Liver (tissue), 9 donors: Measurements from ENCODE around the gene PTPRQ. TPM values are rescaled to one million over a fixed set of nuclear protein-coding genes. Genes with fewer than 3 reads are reported as not detected.

Source experiments
- DNase-seq: peaks from one replicate; pipeline ENCODE4 v3.0.0-alpha.2; 2017; ENCODE audit warnings: low spot score
- H3K27ac ChIP-seq, 2 donors: one replicate each; pipeline ENCODE4 v1.7.0; 2013; ENCODE audit warnings: inconsistent platforms in 2 of 2, low read length in 2 of 2, control low read depth in 1 of 2, low read depth in 1 of 2, mild to moderate bottlenecking in 1 of 2
- H3K27me3 ChIP-seq, 4 donors: one replicate each; pipeline versions ENCODE4 v1.6.1 to v1.7.0; 2013; ENCODE audit warnings: low read length in 3 of 4, inconsistent platforms in 1 of 4, mild to moderate bottlenecking in 1 of 4, moderate library complexity in 1 of 4; ENCODE audit not compliant: control insufficient read depth in 4 of 4, insufficient read depth in 4 of 4
- H3K36me3 ChIP-seq, 4 donors: one replicate each; pipeline versions ENCODE4 v1.6.1 to v1.7.0; 2013; ENCODE audit warnings: low read length in 3 of 4, mild to moderate bottlenecking in 3 of 4, low read depth in 1 of 4, moderate library complexity in 1 of 4; ENCODE audit not compliant: control insufficient read depth in 4 of 4, insufficient read depth in 3 of 4
- H3K4me1 ChIP-seq, 4 donors: one replicate each; pipeline versions ENCODE4 v1.6.1 to v1.7.0; 2013; ENCODE audit warnings: low read length in 3 of 4, mild to moderate bottlenecking in 3 of 4, moderate library complexity in 1 of 4; ENCODE audit not compliant: control insufficient read depth in 4 of 4, insufficient read depth in 4 of 4
- H3K4me3 ChIP-seq, 3 donors: one replicate each; pipeline versions ENCODE4 v1.6.1 to v1.7.0; 2013; ENCODE audit warnings: low read length in 3 of 3, control low read depth in 1 of 3, low read depth in 1 of 3, mild to moderate bottlenecking in 1 of 3
- H3K9ac ChIP-seq, 2 donors: one replicate each; pipeline ENCODE4 v1.7.0; 2013; ENCODE audit warnings: low read length in 2 of 2, mild to moderate bottlenecking in 2 of 2, moderate library complexity in 2 of 2, control low read depth in 1 of 2, low read depth in 1 of 2
- H3K9me3 ChIP-seq, 4 donors: one replicate each; pipeline versions ENCODE4 v1.6.1 to v1.7.0; 2013; ENCODE audit warnings: low read length in 3 of 4; ENCODE audit not compliant: control insufficient read depth in 4 of 4
- CTCF ChIP-seq: fragments of 150-350 bp; IDR thresholded peaks from 2 replicates; pipeline ENCODE4 v1.5.1; 2017; ENCODE audit warnings: improper control_type of control experiment, low read depth, low read length; ENCODE audit not compliant: missing input control
- EGR1 ChIP-seq, 2 donors: IDR thresholded peaks; 2 replicates each; pipeline ENCODE4 v1.6.1; 2016 to 2018; ENCODE audit warnings: antibody characterized with exemption in 2 of 2, low read depth in 2 of 2
- FOXA1 ChIP-seq: IDR thresholded peaks from 2 replicates; pipeline ENCODE4 v1.6.1; 2016; ENCODE audit warnings: antibody characterized with exemption
- FOXA2 ChIP-seq: IDR thresholded peaks from 2 replicates; pipeline ENCODE4 v1.6.1; 2016; ENCODE audit warnings: antibody characterized with exemption
- GABPA ChIP-seq, 2 donors: IDR thresholded peaks in 1 of 2; conservative IDR thresholded peaks in 1 of 2; 2 replicates each; pipeline ENCODE4 v1.6.1; 2016; ENCODE audit warnings: antibody characterized with exemption in 2 of 2, mild to moderate bottlenecking in 1 of 2, moderate library complexity in 1 of 2
- HNF4A ChIP-seq, 2 donors: conservative IDR thresholded peaks; 2 replicates each; pipeline ENCODE4 v1.6.1; 2016; ENCODE audit warnings: antibody characterized with exemption in 2 of 2, mild to moderate bottlenecking in 2 of 2
- HNF4G ChIP-seq: IDR thresholded peaks from 2 replicates; pipeline ENCODE4 v1.6.1; 2016; ENCODE audit warnings: antibody characterized with exemption
- JUND ChIP-seq, 2 donors: IDR thresholded peaks; 2 replicates each; pipeline ENCODE4 v1.6.1; 2016; ENCODE audit warnings: antibody characterized with exemption in 2 of 2
- NR2F2 ChIP-seq: IDR thresholded peaks from 2 replicates; pipeline ENCODE4 v1.6.1; 2016; ENCODE audit warnings: antibody characterized with exemption
- RAD21 ChIP-seq, 2 donors: IDR thresholded peaks; 2 replicates each; pipeline ENCODE4 v1.6.1; 2016; ENCODE audit warnings: antibody characterized with exemption in 2 of 2, mild to moderate bottlenecking in 2 of 2
- REST ChIP-seq: IDR thresholded peaks from 2 replicates; pipeline ENCODE4 v1.6.1; 2016; ENCODE audit warnings: antibody characterized with exemption, mild to moderate bottlenecking
- RXRA ChIP-seq, 2 donors: IDR thresholded peaks; 2 replicates each; pipeline ENCODE4 v1.6.1; 2017 to 2018; ENCODE audit warnings: antibody characterized with exemption in 2 of 2, mild to moderate bottlenecking in 1 of 2
- SP1 ChIP-seq: IDR thresholded peaks from 2 replicates; pipeline ENCODE4 v1.6.1; 2018; ENCODE audit warnings: antibody characterized with exemption, mild to moderate bottlenecking
- TAF1 ChIP-seq: conservative IDR thresholded peaks from 2 replicates; pipeline ENCODE4 v1.6.1; 2016; ENCODE audit warnings: antibody characterized with exemption, mild to moderate bottlenecking
- WGBS: extraction: QIAGEN DNeasy Blood & Tissue Kit; methylation state at CpG from one replicate; pipeline ENCODE4 v1.1.7; 2013; 5-methylcytosine and 5-hydroxymethylcytosine counted together
- polyA plus RNA-seq, 2 donors: library from polyadenylated mRNA; stranded (reverse) in 1 of 2; unstranded in 1 of 2; fragments of 200-250 nt in 1 of 2; fragments of >200 nt in 1 of 2; fragmentation: Nextera tagmentation in 1 of 2; extraction: Ambion mirVana in 1 of 2; gene quantifications; one replicate each; pipeline versions ENCODE4 v1.2.1 to v1.2.3, GENCODE V29; 2013 to 2015
- total RNA-seq, 2 donors: library from RNA; depleted of rRNA; stranded (reverse); fragments of >200 nt; gene quantifications; one replicate each; pipeline ENCODE4 v1.2.3, GENCODE V29; 2014
- TF ChIP-seq, protein P1 (sequence below): IDR thresholded peaks from 2 replicates; pipeline ENCODE4 v1.6.1; 2016; ENCODE audit warnings: antibody characterized with exemption
- TF ChIP-seq, protein P2 (sequence below): IDR thresholded peaks from 2 replicates; pipeline ENCODE4 v1.6.1; 2016; ENCODE audit warnings: antibody characterized with exemption
- donor health status: healthy.
- donor health status: healthy.
- donor health status: healthy.
- donor health status: healthy.
- donor health status: healthy.

The PTPRQ gene
- total and polyA plus RNA-seq, 4 donors, result 0.02 to 0.08 (median 0.04) TPM

DNA sequence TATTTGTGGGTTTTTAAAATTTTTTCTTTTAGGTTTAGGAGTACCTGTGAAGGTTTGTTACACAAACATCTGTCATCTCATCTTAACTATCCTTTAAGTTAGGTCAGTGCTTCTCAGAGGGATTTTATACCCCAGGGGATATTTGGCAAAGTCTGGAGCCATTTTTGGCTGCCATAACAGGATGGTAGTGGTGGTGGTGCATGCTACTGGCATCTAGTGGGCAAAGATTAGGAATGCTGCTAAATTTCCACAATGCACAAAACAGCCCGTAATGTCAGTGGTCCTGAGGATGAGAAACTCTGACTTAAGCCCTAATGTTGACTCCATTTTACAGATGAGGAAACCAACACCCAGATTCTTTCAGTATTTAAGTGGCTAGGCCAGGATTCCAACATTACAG lies 178.2 kb downstream of the PTPRQ start:
- 89% methylated on average over 1 of the region's 1 CpG for WGBS
- TF ChIP-seq GABPA (IDR thresholded peaks at IDR 0.05 in 1 of 2, conservative IDR thresholded peaks at IDR 0.05 in 1 of 2), result no peak
- TF ChIP-seq REST, result no peak
- TF ChIP-seq, protein P1, sequence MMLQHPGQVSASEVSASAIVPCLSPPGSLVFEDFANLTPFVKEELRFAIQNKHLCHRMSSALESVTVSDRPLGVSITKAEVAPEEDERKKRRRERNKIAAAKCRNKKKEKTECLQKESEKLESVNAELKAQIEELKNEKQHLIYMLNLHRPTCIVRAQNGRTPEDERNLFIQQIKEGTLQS, result no peak
- TF ChIP-seq TAF1, result no peak
- TF ChIP-seq FOXA2, result no peak
- TF ChIP-seq JUND (IDR thresholded peaks at IDR 0.05), result no peak
- TF ChIP-seq FOXA1, result no peak
- no peak for TF ChIP-seq HNF4A (conservative IDR thresholded peaks at IDR 0.05)
- TF ChIP-seq HNF4G, result no peak
- no peak for TF ChIP-seq NR2F2
- no peak for TF ChIP-seq RAD21 (IDR thresholded peaks at IDR 0.05)
- no peak for TF ChIP-seq CTCF
- TF ChIP-seq RXRA (IDR thresholded peaks at IDR 0.05), result no peak

DNA sequence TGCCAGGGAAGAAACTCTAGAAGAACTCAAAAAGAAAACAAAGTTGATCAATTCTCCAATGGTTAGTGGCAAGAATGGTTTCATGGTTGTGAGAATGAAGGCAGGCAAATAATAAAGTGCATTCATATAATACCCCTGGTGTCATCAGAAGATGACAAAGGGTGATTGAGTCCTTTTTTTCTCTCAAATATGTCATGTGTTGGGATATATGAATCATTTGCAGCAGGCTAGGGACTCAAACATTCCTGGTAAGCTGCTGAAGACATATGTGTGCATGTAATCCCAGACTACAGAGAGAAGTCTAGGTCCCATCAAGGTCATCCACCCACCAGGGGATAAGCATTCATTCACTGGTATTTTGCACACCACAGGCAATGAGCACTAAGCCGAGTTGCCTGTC lies 181.0 kb downstream of the PTPRQ start:
- TF ChIP-seq, protein P1, result no peak
- TF ChIP-seq SP1, result no peak
- TF ChIP-seq REST, result no peak
- TF ChIP-seq, protein P2, sequence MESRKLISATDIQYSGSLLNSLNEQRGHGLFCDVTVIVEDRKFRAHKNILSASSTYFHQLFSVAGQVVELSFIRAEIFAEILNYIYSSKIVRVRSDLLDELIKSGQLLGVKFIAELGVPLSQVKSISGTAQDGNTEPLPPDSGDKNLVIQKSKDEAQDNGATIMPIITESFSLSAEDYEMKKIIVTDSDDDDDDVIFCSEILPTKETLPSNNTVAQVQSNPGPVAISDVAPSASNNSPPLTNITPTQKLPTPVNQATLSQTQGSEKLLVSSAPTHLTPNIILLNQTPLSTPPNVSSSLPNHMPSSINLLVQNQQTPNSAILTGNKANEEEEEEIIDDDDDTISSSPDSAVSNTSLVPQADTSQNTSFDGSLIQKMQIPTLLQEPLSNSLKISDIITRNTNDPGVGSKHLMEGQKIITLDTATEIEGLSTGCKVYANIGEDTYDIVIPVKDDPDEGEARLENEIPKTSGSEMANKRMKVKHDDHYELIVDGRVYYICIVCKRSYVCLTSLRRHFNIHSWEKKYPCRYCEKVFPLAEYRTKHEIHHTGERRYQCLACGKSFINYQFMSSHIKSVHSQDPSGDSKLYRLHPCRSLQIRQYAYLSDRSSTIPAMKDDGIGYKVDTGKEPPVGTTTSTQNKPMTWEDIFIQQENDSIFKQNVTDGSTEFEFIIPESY, result no peak
- TF ChIP-seq HNF4G, result no peak
- TF ChIP-seq CTCF, result no peak
- no peak for TF ChIP-seq HNF4A (conservative IDR thresholded peaks at IDR 0.05)
- no peak for TF ChIP-seq GABPA (IDR thresholded peaks at IDR 0.05 in 1 of 2, conservative IDR thresholded peaks at IDR 0.05 in 1 of 2)
- no peak for TF ChIP-seq FOXA2
- TF ChIP-seq EGR1 (IDR thresholded peaks at IDR 0.05; ENCODE audit: low read depth in 2 of 2), result no peak
- TF ChIP-seq FOXA1, result no peak

More for the DNA sequence above, 178.2 kb downstream of the PTPRQ start:
- Histone ChIP-seq H3K4me3 (no peak overlapping the region), H3K27ac (no peak overlapping the region), H3K4me1 (no peaks in the 10 kb centered on the region), H3K27me3 (no peaks in the 10 kb centered on the region), H3K9ac (no peak overlapping the region), H3K36me3 (no peaks in the 10 kb centered on the region), H3K9me3 (no peaks in the 10 kb centered on the region)
- no peak for DNase-seq

More for the DNA sequence above, 181.0 kb downstream of the PTPRQ start:
- no peaks in the 10 kb centered on the region for H3K4me1 ChIP-seq
- no peak overlapping the region for H3K9ac ChIP-seq
- H3K27ac ChIP-seq, result no peak overlapping the region
- no peaks in the 10 kb centered on the region for H3K9me3 ChIP-seq
- H3K27me3 ChIP-seq, result no peaks in the 10 kb centered on the region
- H3K36me3 ChIP-seq, result no peaks in the 10 kb centered on the region
- 84% methylated on average over 1 of the region's 1 CpG for WGBS
- H3K4me3 ChIP-seq, result no peak overlapping the region
- no peak for DNase-seq
